ENCODE data around the gene SUCLG2. TPM values are rescaled to one million over a fixed set of nuclear protein-coding genes. Genes with fewer than 3 reads are reported as not detected.

The SUCLG2 gene
- total RNA-seq, 1 donor from 2014 or later: 44.6 TPM

DNA sequence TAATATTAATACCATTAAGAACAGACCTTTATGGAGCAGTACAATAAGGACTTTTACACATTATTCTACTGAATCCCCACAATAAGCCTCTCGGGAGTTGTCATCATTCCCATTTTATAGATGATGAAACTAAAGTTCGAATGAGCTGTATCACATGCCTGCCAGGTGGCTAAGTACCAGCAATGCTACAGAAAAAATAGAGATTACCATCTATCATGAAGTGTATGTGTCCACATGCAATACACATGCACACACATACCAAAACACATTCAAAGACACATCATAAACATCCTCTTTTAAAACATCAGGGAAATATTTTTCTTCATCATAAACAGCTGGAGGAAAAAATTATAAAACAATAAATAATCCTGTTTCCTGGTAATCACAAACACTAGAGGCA is 136.6 kb downstream of the SUCLG2 start:
- DNase-seq (ENCODE audit: low read depth): no peak
- H3K4me3 ChIP-seq (ENCODE audit: low read depth, low read length): no peak overlapping the region
- TF ChIP-seq, protein P1, sequence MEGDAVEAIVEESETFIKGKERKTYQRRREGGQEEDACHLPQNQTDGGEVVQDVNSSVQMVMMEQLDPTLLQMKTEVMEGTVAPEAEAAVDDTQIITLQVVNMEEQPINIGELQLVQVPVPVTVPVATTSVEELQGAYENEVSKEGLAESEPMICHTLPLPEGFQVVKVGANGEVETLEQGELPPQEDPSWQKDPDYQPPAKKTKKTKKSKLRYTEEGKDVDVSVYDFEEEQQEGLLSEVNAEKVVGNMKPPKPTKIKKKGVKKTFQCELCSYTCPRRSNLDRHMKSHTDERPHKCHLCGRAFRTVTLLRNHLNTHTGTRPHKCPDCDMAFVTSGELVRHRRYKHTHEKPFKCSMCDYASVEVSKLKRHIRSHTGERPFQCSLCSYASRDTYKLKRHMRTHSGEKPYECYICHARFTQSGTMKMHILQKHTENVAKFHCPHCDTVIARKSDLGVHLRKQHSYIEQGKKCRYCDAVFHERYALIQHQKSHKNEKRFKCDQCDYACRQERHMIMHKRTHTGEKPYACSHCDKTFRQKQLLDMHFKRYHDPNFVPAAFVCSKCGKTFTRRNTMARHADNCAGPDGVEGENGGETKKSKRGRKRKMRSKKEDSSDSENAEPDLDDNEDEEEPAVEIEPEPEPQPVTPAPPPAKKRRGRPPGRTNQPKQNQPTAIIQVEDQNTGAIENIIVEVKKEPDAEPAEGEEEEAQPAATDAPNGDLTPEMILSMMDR (conservative IDR thresholded peaks at IDR 0.05; ENCODE audit: low read depth, low read length): no peak

DNA sequence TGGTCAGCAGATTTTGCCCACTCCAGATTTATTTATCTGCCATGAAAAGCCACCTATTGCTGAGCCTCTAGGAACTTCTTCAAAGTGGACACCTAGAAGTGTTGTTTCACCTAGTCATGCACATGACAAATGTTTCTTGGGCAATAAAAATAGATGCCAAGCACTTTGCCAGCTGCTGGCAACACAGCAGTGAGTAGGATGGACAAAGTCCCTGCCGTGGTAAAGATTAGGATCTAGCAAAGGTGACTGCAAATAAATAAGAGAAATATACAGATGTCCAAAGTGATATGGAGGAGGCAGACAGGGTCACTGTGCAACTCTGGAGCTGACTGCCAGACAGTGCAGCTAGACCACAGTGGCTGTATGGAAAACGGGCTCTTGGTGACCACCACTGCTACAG is 137.9 kb downstream of the SUCLG2 start:
- no peak overlapping the region for H3K4me3 ChIP-seq (ENCODE audit: low read depth, low read length)
- TF ChIP-seq, protein P1 (conservative IDR thresholded peaks at IDR 0.05; ENCODE audit: low read depth, low read length): no peak
- no peak for DNase-seq (ENCODE audit: low read depth)

DNA sequence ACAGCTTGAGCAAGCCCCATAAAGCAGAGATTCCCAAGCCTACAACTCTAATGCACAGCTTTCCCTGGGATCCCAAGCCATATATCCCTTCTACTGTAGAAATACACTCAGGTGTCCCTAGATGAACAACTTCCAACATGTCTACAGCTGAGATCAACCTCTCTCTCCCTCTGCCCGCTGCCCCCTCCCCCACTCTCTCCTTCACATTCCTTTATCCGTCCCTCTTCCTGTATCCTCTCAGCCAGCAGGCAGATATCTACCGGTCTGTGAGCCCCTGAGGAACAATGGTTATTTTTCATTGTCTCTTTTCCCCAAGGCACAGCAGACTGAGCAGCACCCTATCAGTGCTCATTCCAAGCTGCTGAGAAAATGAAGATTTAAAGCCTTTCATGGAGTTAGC is 138.6 kb downstream of the SUCLG2 start:
- DNase-seq (ENCODE audit: low read depth): no peak
- no peak overlapping the region for H3K4me3 ChIP-seq (ENCODE audit: low read depth, low read length)
- TF ChIP-seq, protein P1 (conservative IDR thresholded peaks at IDR 0.05; ENCODE audit: low read depth, low read length): no peak

DNA sequence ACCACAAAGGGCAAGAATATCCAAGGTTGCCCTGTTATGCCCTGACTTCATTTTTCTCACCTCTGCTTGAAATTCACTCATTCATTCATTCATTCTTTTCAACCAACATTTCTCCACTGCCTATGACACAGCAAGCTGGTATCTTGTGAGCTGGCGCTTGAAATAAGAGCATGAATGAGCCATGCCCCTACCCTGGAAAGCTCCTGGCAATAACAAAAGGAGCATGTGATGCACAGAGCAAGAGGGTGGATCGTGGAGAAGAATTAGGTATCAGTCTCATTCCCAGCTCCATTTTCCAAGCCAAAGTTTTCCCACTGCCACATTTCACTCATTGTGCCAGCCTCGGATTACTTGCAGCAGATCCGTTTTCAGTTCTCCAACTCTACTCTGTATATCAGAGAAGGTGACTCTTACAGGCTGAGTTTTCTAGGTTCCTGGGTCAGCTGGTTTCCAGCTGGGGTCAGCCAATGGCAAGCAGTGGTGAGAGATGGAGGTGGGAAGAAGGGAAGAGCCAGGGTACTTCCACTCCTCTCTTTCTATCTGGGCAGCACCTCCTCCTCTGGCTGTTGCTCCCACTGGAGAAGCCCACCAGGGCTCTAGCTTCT is 144.8 kb downstream of the SUCLG2 start:
- H3K4me3 ChIP-seq (ENCODE audit: low read depth, low read length): no peak overlapping the region
- DNase-seq (ENCODE audit: low read depth): peak; percentile 22
- TF ChIP-seq, protein P1 (conservative IDR thresholded peaks at IDR 0.05; ENCODE audit: low read depth, low read length): no peak

DNA sequence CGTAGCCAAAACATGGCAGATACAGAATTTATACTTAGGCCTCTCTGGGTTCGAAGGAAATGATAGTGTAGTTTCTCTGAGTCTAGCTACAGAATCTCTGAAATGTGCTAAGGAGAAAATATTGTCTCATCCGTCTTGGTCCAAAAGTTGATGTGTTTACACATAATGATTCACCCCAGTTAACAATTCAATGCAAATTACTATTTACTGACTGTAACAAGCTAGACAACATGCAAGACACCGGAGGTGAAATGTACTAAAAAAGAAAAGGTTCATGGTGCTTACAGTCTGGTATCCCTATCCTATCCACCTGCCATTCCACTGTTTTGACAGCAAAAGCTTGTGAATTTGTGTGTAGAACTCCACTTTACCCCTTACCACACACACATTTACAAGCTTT is 146.8 kb downstream of the SUCLG2 start:
- no peak overlapping the region for H3K4me3 ChIP-seq (ENCODE audit: low read depth, low read length)
- TF ChIP-seq, protein P1 (conservative IDR thresholded peaks at IDR 0.05; ENCODE audit: low read depth, low read length): no peak
- DNase-seq (ENCODE audit: low read depth): no peak

DNA sequence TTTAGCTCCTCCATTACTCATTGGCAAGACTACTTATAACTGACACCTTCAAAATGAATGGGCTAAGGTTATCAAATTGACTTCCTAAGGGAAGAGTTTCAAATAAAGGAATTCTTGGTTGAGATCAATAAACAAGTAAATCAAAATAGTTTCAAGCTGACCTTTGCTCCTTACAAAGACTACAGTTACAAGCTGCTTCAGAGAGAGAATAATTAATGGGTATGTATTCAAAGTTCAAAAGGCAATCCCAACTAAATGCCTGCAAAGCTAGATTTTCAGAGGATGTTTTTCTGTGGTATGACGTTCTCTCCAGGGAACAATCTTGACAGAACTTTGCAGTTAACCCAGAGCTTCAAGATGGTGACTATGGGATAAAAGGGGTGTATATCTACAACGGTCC is 153.7 kb downstream of the SUCLG2 start:
- TF ChIP-seq, protein P1 (conservative IDR thresholded peaks at IDR 0.05; ENCODE audit: low read depth, low read length): no peak
- no peak overlapping the region for H3K4me3 ChIP-seq (ENCODE audit: low read depth, low read length)

DNA sequence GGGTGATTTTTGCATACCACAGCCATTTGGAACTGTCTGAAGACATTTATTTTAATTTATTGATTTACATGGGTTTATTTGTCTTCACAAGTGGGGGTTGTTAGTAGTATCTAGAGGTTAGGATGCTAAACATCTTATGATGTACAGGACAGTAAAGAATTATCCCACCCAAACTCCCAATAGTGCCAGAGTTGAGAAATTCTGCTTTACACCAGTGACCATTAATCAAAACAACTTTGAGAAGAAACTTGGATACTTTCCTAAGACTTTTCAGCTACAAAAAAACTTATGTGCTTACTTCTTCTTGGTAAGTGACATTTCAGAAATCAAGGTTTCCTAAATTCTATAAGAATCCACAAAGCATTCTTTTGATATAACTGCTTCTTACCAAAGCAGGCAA is 156.7 kb downstream of the SUCLG2 start:
- no peak for DNase-seq (ENCODE audit: low read depth)
- no peak overlapping the region for H3K4me3 ChIP-seq (ENCODE audit: low read depth, low read length)
- TF ChIP-seq, protein P1 (conservative IDR thresholded peaks at IDR 0.05; ENCODE audit: low read depth, low read length): no peak

More for the DNA sequence above, 153.7 kb downstream of the SUCLG2 start:
- no peak for DNase-seq (ENCODE audit: low read depth)
